COLO668 (cell line): ENCODE results near the gene RBM5.

Experiments
- DNase-seq: peaks from one replicate; lab custom pipeline; 2025; ENCODE audit not compliant: unreplicated experiment; lab: John Stamatoyannopoulos, UW

RBM5 gene

DNA sequence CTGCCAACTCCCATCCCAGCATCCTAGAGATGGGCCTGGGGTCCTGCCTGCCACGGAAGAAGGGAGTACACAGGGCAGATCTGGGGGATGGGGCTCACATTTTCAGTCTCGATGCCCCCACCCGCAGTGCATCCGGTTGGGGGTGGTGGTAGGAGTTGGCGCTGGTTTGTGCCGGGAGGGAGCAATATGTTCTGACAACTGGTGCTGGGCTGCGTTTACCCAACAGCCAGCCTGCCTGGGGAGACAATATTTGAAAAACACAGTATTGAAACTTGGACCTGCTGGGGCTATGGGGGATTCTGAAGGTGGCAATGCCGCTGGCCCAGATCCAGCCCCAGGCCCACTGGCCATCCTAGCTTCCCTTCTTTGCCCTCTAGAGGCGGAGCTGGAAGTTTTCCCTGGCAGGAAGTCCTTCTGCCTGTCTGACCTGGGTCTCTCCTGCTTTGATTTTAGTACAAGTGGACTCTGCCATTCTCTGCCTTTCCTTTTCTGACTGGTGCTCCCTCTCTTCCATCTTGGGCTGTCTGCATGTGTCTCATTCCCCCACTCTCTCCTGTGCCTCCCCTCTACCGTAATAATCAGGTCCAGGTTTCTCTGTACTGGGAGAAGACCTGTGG is 69.9 kb downstream of the RBM5 start:
- no peak for DNase-seq

DNA sequence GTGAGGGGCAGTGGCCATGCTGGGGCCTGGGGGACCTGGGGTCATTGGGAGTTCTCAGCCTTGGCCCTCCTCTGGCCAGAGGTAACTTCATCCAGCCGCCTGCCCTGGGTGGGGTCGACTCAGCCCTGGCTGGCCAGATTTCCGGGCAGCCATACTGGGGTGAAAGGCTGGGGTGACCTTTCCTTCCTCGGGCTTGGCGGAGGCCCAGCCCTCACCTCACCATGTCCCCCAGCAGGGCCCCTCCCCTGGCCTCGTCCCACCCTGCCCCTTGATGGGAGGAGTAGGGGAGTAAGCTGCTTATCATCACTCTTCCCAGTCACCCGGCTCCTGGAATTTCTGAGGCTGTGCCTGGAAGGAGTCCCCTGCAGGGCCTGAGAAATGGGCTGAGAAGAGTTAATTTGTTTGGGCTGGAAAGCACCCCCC is 71.9 kb downstream of the RBM5 start:
- DNase-seq = no peak

DNA sequence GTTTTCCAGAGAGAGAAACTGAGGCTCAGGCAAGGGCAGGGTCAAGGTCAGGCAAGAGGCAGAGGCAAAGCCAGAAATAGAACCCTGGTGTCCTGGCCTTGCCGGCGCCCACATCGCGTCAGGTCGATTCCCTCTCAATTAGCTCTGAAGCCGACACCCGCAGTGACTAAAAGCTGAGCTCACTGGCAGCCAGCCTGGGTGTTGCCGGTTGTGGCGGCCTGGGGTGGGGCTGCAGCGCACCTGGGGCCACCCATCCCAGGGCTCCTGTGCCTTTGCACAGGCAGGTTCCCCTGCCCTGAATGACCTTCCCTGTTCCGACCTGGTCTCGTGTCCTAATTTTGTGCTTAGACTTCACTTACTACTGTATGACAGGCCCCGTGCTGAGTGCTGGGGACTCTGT is 72.6 kb downstream of the RBM5 start:
- peak; percentile 26 for DNase-seq

DNA sequence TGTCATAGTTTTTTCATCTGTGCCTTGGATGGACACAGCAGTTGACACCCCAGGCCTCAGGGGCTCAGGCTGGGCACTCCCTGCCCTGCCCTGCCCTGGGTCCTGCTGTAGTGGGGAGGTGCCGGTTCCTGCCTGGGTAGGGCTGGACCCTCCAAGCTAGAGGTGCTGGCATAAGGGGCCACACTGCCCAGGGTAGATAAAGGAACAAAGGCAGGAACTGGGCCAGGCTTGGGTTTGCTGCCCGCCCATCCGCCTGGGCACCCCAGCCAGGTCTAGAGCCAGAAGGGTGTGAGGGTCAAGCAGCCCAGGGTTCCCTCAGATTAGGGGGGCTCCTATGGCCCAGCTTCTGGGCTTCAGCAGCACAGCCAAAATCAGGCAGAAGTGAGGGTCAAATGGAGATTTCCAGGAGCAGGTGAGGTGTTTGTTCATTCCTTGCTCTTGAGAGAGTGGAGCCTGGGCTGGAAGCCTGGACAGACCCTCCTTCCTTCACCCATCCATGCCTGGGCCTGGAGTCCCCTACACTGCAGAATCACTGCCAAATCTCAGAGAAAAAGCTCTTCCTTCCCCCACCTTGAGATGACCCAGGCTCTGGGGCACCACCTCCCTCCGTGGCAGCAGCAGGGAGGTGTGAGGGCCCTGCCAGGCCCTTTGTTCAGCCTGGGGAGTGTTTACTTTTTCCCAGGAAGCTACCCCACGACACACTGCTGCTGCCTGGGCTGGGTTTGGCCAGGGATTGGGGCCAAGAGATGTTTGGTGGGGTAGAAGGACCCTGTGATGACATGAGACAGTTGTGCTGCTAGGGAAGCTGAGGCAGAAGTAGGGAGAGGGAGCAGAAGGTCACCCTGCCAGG is 73.5 kb downstream of the RBM5 start:
- peak; percentile 17 for DNase-seq

GRCh38 chr3:50163572-50164455 is 75.1 kb downstream of the RBM5 start:
- no peak for DNase-seq

DNA sequence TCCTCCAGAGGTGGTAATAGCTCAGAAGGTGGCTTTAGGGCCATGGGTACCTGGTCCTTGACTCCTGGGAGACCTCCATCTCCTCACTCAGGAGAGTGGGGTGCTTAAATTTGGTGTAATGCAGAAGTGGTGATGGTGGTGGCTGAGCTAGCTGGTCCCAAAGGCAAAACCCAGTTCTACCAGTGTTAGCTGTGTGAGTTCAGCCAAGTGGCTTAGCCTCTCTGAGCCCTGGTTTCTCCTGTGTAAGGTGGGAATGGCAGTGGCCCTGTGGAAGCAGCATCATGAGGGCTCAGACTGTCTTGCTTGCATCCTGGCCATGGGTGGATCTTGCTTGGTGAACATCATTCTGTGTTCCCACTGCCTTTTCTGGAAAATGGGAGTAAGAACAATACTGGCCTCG is 75.8 kb downstream of the RBM5 start:
- DNase-seq = no peak

DNA sequence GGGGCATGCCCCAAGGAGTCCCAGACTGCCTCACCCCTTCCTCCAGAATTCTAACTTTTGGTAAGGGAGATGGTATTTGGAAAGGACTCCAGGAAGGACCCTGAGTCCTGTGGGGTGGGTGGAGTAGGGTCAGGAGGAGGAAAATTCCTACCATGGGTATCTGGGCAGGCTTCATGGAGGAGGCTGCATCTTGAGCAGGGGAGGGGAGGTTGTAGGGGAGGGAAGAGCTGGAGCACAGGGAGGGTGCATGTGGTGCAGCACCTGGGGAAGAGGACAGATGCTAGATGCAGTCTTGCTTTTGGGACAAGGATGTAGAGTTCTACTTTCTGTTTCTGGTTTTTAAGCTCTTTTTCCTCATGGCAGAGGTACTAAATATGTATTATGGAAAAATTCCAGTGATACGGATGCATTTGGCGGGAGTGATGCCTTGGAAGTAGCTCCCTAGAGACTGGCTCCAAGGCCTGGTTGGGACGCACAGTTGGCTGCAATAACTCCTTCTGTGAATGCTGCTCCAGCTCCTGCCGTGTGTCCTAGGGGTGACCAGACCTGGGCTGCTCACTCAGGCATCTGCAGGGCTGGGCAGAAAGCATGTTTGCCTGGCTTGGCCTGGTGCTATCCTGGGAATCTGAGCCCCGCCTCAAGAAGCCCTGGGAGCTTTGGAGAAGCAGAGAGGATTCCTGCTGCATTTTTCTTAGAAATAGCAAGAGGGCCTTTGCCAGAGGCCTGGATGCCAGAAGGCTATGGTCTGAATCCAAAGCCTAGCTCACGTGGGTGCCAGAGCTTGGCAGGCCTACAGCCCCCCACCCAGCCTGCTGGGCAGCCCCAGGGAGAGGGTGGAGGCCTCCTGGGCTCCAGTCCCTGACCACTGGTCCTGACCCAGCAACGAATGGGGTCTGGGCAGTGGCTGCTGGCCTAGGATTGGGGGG is 76.5 kb downstream of the RBM5 start:
- DNase-seq = no peak

- no peak for DNase-seq
Observed at GRCh38 chr3:50165910-50166538, 77.3 kb downstream of the RBM5 start.

DNA sequence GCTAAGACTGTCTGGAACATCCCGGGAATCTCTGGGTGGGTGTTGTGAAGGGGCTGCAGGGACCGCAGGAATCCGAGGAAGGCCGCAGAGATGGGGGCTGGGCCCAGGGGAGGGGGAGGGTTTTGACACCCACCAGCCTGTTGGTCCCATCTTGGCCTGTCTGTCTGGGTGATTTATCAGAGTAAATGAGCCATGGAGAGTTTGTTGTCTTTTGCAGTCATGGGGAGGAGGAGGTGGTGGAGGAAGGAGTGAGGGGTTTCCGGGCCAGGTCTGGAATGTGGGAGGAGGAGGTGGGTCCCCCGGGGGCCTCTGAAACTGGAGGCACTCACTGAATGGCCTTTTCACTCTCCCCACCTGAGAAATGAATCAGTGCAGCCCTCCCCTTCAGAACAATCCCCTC is 77.9 kb downstream of the RBM5 start:
- DNase-seq = no peak

DNA sequence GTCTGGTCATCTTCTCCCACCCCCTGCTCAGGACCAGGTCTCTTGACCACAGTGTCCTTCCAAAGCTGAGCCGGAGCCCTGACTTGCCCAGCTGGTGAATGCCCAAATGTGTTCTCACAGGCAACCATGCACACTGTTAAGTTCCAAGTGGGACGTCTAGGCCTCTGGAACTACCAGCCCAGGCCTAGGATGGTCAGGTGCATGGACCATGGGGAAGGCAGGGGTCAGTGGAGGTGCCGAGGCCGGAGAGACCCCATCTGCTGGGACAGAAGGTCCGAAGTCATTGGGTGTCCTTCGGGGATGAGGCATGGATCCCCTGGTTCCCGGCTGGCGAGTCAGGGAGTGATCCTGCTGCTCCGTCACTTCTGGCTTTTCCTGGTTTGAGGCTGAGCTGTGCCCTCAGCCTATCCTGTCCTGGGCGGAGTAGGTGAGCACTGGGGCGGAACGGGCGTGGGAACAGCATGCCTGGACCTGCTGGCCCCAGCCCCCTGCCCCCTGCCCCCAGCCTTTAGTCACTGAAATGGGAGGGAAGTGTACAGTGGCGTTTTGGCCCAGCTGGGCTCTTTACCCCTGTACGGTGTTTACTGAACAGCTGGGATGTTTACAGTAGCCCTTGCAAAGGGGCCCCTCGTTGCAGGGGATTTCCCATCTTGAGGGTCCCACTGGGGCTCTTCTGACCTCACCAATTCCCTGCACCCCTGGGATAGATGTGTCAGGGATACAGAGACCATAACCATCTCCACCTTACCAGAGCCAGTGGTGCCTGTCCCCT is 78.5 kb downstream of the RBM5 start:
- DNase-seq = peak; percentile 75

DNA sequence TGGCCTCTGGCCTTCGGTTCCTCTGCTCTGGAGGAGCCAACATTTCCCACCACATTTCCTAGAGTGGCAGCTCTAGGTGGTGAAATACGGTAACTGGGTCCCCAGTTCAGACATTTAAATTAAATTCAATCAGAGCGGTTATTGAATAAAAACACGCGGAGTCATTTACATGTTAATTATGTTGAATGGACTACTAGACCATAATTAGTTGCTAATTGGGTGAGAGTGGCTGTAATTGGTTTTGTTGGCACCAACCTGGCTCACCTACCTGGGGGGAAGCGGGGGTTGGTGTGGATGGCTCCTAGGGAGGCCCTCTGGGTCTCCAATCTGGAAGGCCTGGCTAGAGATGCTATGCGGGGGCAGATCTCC is 79.1 kb downstream of the RBM5 start:
- DNase-seq = no peak

DNA sequence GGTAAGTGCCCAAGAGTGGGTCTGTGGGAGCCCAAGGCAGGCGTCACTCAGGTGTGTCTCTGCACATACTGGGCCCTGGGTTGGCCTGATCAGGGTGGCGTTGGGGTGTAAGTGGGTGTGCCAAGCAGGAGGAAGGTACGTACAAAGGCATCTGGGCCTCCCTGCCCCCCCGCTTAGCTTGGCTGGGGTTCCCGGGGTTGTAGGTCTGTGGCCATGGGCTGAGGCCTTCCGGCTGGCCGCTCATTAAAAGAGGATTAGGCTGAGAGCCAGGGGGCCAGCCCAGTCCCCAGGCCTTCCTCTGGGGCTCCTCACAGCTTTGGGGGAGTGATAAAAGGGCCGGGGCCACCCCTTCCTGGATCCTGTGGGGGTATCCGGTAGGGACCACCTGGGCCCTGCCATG is 79.7 kb downstream of the RBM5 start:
- no peak for DNase-seq
